Pulmonary artery endothelial cell (primary cell): ENCODE data around the gene HMGN1. TPM values are rescaled to one million over a fixed set of nuclear protein-coding genes. Genes with fewer than 3 reads are reported as not detected.
"Not testable (repeated sequence)": the region's sequence is repeated elsewhere in the genome, so short reads cannot be mapped to it uniquely, and the experiment has no call there.

Experiments used
- DNase-seq: peaks from one replicate; pipeline ENCODE4 v3.0.0-alpha.2; 2011; ENCODE audit warnings: low read depth, low spot score
- total RNA-seq: library from RNA; depleted of rRNA; stranded (reverse); fragments of >200 nt; gene quantifications from 2 replicates; pipeline ENCODE4 v1.2.3, GENCODE V29; 2014

The HMGN1 gene
- 273 and 279 TPM in 2 replicates for total RNA-seq

- DNase-seq = peak; percentile 61
These were observed at the start of gene HMGN1 for GRCh38 chr21:39348355-39349210. TSS of gene HMGN1 (minus strand) at chr21:39349088. CDS start at chr21:39348917, 171 bp downstream.

GRCh38 chr21:39397646-39398385 lies 48.9 kb upstream of the HMGN1 start:
- no peak for DNase-seq

- no peak for DNase-seq
These were observed 44.1 kb upstream of the HMGN1 start for GRCh38 chr21:39392981-39393380.

GRCh38 chr21:39390212-39390765 lies 41.4 kb upstream of the HMGN1 start:
- DNase-seq = no peak

- DNase-seq = no peak
These were observed 39.9 kb upstream of the HMGN1 start for GRCh38 chr21:39388811-39389155.

GRCh38 chr21:39388038-39388810 lies 39.3 kb upstream of the HMGN1 start:
- peak; percentile 45 for DNase-seq

- peak; percentile 59 for DNase-seq
These were observed 38.7 kb upstream of the HMGN1 start for GRCh38 chr21:39387461-39388037.

- DNase-seq = no peak
These were observed 38.0 kb upstream of the HMGN1 start for GRCh38 chr21:39386899-39387298.

- no peak for DNase-seq
These were observed 37.3 kb upstream of the HMGN1 start for GRCh38 chr21:39386194-39386593.

- DNase-seq = peak; percentile 27
These were observed 36.6 kb upstream of the HMGN1 start for GRCh38 chr21:39385299-39386145.

- no peak for DNase-seq
These were observed 35.9 kb upstream of the HMGN1 start for GRCh38 chr21:39384674-39385298.

GRCh38 chr21:39382096-39382495 lies 33.2 kb upstream of the HMGN1 start:
- DNase-seq = not testable (repeated sequence)

- no peak for DNase-seq
These were observed 32.1 kb upstream of the HMGN1 start for GRCh38 chr21:39381009-39381408.

- peak; percentile 82 for DNase-seq
These were observed 31.4 kb upstream of the HMGN1 start for GRCh38 chr21:39379986-39380891.

- peak; percentile 13 for DNase-seq
These were observed 28.7 kb upstream of the HMGN1 start for GRCh38 chr21:39377444-39378050.

GRCh38 chr21:39375446-39375845 lies 26.6 kb upstream of the HMGN1 start:
- no peak for DNase-seq

GRCh38 chr21:39374046-39374445 lies 25.2 kb upstream of the HMGN1 start:
- DNase-seq = no peak

GRCh38 chr21:39373634-39374033 lies 24.7 kb upstream of the HMGN1 start:
- DNase-seq = no peak
